ENCODE results near the gene FAM136A. TPM values are rescaled to one million over a fixed set of nuclear protein-coding genes. Genes with fewer than 3 reads are reported as not detected.
"Not testable (repeated sequence)": the region's sequence is repeated elsewhere in the genome, so short reads cannot be mapped to it uniquely, and the experiment has no call there.

Gene FAM136A
- total RNA-seq, 1 donor from 2014 or later = 32.8 TPM

GRCh38 chr2:70266925-70267324, 34.9 kb downstream of the FAM136A start:
- not testable (repeated sequence) for H3K27me3 Mint-ChIP-seq (ENCODE audit: low read depth, unreplicated experiment); H3K79me2 ChIP-seq (ENCODE audit: insufficient read depth, low read length); H3K4me1 Mint-ChIP-seq (ENCODE audit: low read depth, unreplicated experiment); H3K9ac ChIP-seq (ENCODE audit: low read length); H3K4me3 Mint-ChIP-seq (ENCODE audit: unreplicated experiment); H4K20me1 ChIP-seq (ENCODE audit: insufficient read depth, low read length); H3K4me2 ChIP-seq (ENCODE audit: low read length); H3K27ac ChIP-seq (ENCODE audit: low read depth, low read length); H3K9me3 ChIP-seq (ENCODE audit: insufficient read depth, low read depth, low read length); DNase-seq (ENCODE audit: low read depth); H3K4me1 ChIP-seq (ENCODE audit: insufficient read depth, low read length); H2AFZ ChIP-seq (ENCODE audit: low read depth, low read length); H3K36me3 ChIP-seq (ENCODE audit: insufficient read depth, low read length); H3K27me3 ChIP-seq (ENCODE audit: insufficient read depth, low read length); H3K27ac Mint-ChIP-seq (ENCODE audit: unreplicated experiment); FAIRE-seq; H3K4me3 ChIP-seq (ENCODE audit: insufficient read depth, low read depth, low read length)
- peaks cover 22% of the 10 kb centered on the region for H3K36me3 Mint-ChIP-seq (ENCODE audit: low read depth, unreplicated experiment)
- H3K9me3 Mint-ChIP-seq (ENCODE audit: unreplicated experiment) = peaks cover 10% of the 10 kb centered on the region

- Histone ChIP-seq H3K36me3 (ENCODE audit: insufficient read depth, low read length) (peaks cover 4% of the 10 kb centered on the region), H3K4me3 (ENCODE audit: insufficient read depth, low read depth, low read length) (no peak overlapping the region), H2AFZ (ENCODE audit: low read depth, low read length) (no peak overlapping the region), H3K4me1 (ENCODE audit: insufficient read depth, low read length) (peaks cover 6% of the 10 kb centered on the region), H3K79me2 (ENCODE audit: insufficient read depth, low read length) (peaks cover 6% of the 10 kb centered on the region), H3K4me2 (ENCODE audit: low read length) (no peak overlapping the region), H3K27ac (ENCODE audit: low read depth, low read length) (no peak overlapping the region), H3K27me3 (ENCODE audit: insufficient read depth, low read length) (no peaks in the 10 kb centered on the region), H3K9ac (ENCODE audit: low read length) (no peak overlapping the region), H3K9me3 (ENCODE audit: insufficient read depth, low read depth, low read length) (no peaks in the 10 kb centered on the region), H4K20me1 (ENCODE audit: insufficient read depth, low read length) (no peaks in the 10 kb centered on the region)
- Mint-ChIP-seq H3K36me3 (ENCODE audit: low read depth, unreplicated experiment) (peaks cover 15% of the 10 kb centered on the region), H3K4me3 (ENCODE audit: unreplicated experiment) (peak overlapping the region; percentile 50), H3K27ac (ENCODE audit: unreplicated experiment) (no peak overlapping the region), H3K9me3 (ENCODE audit: unreplicated experiment) (peaks cover 8% of the 10 kb centered on the region), H3K27me3 (ENCODE audit: low read depth, unreplicated experiment) (no peaks in the 10 kb centered on the region), H3K4me1 (ENCODE audit: low read depth, unreplicated experiment) (peaks cover 10% of the 10 kb centered on the region)
- FAIRE-seq (no peak), DNase-seq (ENCODE audit: low read depth) (no peak)
- TF ChIP-seq, protein P1, sequence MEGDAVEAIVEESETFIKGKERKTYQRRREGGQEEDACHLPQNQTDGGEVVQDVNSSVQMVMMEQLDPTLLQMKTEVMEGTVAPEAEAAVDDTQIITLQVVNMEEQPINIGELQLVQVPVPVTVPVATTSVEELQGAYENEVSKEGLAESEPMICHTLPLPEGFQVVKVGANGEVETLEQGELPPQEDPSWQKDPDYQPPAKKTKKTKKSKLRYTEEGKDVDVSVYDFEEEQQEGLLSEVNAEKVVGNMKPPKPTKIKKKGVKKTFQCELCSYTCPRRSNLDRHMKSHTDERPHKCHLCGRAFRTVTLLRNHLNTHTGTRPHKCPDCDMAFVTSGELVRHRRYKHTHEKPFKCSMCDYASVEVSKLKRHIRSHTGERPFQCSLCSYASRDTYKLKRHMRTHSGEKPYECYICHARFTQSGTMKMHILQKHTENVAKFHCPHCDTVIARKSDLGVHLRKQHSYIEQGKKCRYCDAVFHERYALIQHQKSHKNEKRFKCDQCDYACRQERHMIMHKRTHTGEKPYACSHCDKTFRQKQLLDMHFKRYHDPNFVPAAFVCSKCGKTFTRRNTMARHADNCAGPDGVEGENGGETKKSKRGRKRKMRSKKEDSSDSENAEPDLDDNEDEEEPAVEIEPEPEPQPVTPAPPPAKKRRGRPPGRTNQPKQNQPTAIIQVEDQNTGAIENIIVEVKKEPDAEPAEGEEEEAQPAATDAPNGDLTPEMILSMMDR (IDR thresholded peaks at IDR 0.05; ENCODE audit: insufficient read depth, low read depth, low read length) = no peak
Measured at GRCh38 chr2:70261501-70261900, 40.4 kb downstream of the FAM136A start.

GRCh38 chr2:70258532-70258875, 43.4 kb downstream of the FAM136A start:
- Histone ChIP-seq H4K20me1 (ENCODE audit: insufficient read depth, low read length) (no peaks in the 10 kb centered on the region), H3K36me3 (ENCODE audit: insufficient read depth, low read length) (peaks cover 4% of the 10 kb centered on the region), H3K4me3 (ENCODE audit: insufficient read depth, low read depth, low read length) (peak overlapping the region; percentile 67), H3K9me3 (ENCODE audit: insufficient read depth, low read depth, low read length) (no peaks in the 10 kb centered on the region), H3K27me3 (ENCODE audit: insufficient read depth, low read length) (no peaks in the 10 kb centered on the region), H3K27ac (ENCODE audit: low read depth, low read length) (no peak overlapping the region), H3K4me2 (ENCODE audit: low read length) (peak overlapping the region; percentile 91), H2AFZ (ENCODE audit: low read depth, low read length) (peak overlapping the region; percentile 90), H3K79me2 (ENCODE audit: insufficient read depth, low read length) (peaks cover 6% of the 10 kb centered on the region), H3K9ac (ENCODE audit: low read length) (peak overlapping the region; percentile 82), H3K4me1 (ENCODE audit: insufficient read depth, low read length) (peaks cover 6% of the 10 kb centered on the region)
- H3K27me3 Mint-ChIP-seq (ENCODE audit: low read depth, unreplicated experiment) = no peaks in the 10 kb centered on the region
- H3K4me3 Mint-ChIP-seq (ENCODE audit: unreplicated experiment) = peak overlapping the region; percentile 92
- peaks cover 3% of the 10 kb centered on the region for H3K36me3 Mint-ChIP-seq (ENCODE audit: low read depth, unreplicated experiment)
- peaks cover 10% of the 10 kb centered on the region for H3K4me1 Mint-ChIP-seq (ENCODE audit: low read depth, unreplicated experiment)
- peak overlapping the region; percentile 18 for H3K27ac Mint-ChIP-seq (ENCODE audit: unreplicated experiment)
- FAIRE-seq (no peak), DNase-seq (ENCODE audit: low read depth) (no peak)
- no peaks in the 10 kb centered on the region for H3K9me3 Mint-ChIP-seq (ENCODE audit: unreplicated experiment)
- TF ChIP-seq EZH2 (IDR thresholded peaks at IDR 0.05; ENCODE audit: insufficient read depth, low read length) = no peak
- TF ChIP-seq, protein P1 (IDR thresholded peaks at IDR 0.05; ENCODE audit: insufficient read depth, low read depth, low read length) = no peak

Measured in astrocyte (in vitro differentiated cells and primary cell).